GM18909 (cell line): ENCODE results near the gene RASL10B.
"Not testable (repeated sequence)": the region's sequence is repeated elsewhere in the genome, so short reads cannot be mapped to it uniquely, and the experiment has no call there.

Source experiments
- ATAC-seq: cut with Tn5 transposase; IDR thresholded peaks from one replicate; pipeline ENCODE4 v1.9.1; 2021; ENCODE audit warnings: mild to moderate bottlenecking; ENCODE audit not compliant: unreplicated experiment, poor library complexity

Gene RASL10B

DNA sequence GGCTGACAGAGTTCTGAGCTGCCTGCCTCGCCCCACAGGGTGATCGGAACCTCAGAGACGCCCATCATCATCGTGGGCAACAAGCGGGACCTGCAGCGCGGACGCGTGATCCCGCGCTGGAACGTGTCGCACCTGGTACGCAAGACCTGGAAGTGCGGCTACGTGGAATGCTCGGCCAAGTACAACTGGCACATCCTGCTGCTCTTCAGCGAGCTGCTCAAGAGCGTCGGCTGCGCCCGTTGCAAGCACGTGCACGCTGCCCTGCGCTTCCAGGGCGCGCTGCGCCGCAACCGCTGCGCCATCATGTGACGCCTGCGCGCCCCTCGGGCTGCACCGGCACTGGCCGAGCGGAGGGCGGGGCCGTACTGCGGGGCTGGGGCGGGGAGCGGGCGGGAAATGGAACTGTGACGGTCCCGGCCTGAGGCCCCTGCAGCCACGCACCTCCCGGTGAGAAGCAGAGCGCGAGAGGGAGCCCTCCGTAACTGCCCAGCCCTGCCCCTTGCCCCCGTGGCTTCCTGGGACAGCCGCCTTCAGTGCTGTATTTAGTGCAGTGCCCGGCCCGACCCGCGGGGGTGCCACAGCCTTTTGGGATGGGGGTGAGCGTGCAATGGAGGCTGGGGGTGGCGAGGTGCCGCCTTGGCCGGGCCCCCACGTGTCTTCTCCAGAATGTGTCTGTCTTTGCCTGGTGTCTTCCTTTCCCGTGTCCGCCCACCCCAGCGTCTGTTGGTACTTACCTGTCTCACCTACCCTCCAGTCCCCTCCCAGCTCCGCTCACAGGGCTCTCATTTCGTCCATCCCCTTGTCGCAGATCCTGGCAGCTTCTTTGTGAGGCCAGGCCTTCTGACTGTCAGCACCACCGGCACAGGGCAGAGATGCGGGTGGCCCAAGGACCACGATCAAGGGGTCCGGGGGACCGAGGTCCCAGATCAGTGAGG lies 9.8 kb downstream of the RASL10B start:
- no peak for ATAC-seq

DNA sequence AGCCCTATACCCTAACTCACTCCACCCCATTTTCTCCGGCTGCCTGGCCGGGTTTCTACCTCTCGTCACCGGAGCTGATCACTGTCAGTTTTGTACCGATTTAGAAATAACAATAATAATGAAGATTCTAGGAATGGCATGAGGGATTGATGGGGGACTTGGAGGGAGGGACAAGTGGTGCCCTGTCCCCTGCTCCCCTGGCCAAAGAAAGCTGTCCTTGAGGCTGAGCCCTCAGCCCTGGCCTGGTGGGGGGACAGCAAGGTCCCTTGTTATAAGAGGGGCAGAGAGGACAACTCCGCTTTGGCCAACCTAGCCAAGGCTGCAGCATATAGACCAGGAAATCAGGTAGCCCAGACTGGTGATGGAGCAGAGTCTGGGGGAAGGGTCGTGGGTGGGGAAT lies 11.1 kb downstream of the RASL10B start:
- ATAC-seq = no peak

DNA sequence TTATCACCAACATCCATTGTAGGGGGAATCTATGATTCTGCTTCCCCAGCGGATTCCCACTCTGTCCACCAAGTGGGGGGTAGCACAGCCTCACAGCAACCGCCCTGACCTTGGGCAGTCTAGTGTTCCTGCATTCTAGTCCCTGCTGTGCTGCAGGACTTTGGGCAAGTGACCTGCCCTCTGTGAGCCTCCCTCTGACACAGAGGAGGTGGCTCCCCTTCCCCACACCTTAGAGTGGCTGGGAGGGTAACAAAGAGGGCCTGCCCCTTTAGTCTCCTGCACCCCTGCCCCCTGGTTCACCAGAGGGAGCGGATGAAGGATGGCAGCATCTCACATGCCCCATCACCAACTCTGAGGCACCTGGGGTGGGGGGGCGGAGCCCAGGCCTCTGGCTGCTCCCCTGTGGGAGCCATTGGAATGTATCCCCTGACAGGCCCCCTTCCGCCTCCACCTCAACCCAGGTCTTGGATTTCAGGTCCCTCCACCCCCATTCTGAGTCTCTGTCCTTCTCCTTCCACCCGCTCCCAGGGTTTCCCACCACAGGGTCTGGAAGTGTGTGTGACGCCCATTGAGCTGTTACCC lies 11.5 kb downstream of the RASL10B start:
- ATAC-seq = no peak

DNA sequence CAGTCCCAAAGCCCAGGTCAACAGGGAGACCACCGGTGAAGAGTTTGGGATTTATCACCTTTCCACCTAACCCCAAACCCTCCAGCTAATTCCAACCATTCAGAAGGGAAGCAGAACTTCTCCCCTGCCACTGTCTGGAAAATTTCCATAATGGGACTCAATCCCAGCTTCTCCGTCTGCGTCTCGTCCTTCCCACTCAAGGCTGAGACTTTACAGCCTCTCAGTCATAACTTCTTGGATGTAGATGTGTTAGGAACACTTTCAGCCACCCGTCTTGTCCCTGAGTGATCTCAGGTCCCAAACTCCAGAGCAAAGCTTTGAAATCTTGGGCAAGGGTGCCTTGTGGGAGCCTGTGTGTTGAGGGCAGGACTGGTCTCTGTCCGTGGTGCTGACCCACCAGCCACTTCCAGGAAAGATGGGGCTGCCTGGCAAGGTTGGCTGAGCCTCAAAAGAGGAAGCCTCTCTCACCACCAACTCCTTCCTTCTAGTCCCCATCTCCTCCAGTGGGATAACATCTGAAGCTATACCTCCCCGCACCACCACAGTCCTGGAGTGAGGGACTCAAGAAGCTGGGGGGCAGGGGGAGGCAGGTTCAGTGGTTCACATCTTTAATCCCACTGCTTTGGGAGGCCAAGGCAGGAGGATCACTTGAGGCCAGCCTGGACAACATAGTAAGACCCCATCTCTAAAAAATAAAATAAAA lies 12.3 kb downstream of the RASL10B start:
- no peak for ATAC-seq

DNA sequence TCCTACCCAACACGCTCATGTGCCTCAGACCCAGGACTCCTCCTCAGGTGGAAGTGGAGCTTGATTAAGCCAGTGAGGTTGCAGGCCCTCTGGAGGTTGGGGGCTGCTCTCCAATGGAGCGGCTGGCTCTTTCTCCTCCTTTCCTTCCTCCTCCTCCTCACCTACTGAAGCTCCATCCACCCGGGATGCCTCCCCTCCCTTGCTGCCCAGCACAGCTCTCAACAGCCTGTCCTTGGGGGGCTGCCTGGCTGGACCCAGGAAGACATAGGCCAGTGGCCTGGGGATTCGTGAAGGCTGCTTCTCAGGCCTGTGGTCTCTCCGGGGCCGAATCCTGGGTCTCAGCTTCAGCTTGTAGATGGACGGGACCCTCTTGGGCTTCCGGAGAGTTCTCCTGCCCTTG lies 13.4 kb downstream of the RASL10B start:
- no peak for ATAC-seq

DNA sequence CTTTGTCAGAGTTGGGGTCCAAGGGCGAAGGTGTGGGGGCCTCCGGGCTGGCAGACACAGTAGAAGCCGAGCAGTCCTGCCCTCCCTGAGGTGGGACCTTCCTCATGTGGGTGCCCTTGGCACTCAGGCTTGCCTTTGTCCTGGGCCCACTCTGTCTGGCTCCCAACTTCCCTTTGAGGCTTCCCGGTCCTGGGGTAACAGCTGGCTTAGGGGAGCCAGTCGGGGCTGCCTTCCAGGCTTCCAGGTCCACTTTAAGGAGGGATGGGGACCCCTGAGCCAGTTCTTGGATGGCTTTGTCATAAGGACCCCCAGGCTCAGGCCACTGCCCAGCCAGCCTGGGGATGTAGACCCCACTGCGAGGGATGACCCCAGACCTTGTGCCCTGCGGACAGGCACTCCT lies 13.8 kb downstream of the RASL10B start:
- ATAC-seq = no peak

DNA sequence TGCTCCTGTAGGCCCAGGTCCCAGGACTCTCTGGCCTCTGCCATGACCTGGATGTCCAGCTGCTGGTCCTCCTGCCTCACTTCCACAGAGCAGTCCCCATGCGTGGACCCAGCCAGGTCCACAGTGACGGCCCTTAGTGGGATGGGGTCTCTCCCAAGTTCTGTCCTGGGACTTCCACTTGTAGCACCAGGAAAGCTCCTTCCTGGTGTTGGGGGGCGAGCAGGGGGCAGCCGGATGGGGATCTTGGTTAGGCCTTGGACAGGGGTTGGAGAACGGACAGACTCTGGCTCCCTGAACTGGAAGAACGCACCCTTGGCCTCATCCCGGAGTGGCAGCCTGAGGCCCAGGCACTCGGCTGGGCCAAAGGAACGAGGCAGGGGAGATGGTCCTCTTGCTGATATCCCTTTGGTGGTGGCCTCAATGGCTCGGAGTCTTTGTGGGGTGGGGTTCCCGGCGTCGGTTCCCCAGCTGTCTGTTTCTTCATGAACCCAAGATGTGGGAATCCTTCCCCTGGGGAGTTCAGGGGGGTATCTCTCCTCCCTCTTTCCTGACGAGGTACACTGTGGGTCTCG lies 14.4 kb downstream of the RASL10B start:
- ATAC-seq = no peak

DNA sequence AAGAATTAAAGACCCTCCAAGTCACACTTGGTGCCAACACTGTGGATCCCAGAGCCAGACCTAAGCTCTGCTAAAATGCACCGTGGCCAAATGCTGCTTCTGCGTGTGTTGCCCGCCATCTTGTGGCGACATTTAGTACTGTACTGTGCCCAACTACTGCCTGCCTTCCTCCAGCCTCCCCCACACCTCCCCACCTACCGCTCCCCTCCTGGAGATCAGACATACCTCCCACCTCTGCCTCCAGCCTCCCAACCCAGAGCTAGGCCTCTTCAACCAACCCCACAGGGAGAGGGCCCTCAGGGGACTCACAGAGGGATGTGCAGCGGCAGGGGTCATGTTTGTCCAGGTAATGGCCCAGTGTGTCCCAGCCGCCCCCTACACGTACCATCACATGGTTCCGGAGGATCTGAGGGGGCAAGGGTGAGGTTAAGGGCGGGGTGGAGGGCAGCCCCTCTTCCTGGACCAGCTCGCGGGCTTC lies 16.1 kb downstream of the RASL10B start:
- ATAC-seq = no peak

DNA sequence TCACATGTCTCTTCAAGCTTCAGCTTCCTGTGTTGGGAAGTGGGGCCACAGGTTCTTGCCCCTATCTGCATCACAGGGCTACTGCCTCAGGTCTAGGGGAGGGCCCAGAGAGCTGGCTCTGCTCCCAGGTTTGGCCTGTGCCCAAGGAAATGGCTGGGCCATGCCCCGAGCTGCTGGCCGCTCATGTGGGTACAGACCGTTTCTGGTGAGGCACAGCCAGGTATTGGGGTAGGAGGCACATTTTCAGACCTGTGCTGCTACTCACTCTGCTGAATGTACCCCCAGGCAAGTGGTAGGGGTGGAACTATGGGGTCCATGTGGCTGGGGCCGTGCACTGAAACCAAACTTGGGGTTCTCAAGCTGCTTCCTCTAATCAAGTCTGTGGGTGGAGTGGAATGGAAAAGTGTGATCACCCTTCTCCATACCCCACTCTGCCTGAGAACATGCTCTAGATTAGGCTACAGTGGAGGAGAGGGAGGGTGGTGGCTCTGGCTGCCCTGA lies 17.0 kb downstream of the RASL10B start:
- ATAC-seq = no peak

DNA sequence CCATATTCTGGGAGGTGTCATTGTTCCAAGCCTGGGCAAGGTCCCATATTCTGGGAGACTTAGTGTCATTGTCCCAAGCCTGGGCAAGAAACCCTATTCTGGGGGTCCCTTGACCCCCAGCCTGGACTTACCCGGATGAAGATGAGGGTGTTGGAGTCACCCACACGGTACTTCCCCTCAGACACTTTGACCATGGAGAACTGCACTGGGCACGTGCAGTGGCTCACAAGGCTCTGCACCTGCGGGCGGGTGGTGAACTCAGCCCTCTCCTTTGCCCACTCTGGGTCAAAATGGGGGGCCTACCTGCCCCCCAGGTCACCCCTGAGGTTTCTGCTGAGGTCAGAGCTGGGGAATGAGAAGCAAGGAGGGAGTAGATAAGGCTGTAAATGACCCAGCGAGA lies 17.5 kb downstream of the RASL10B start:
- ATAC-seq = no peak

DNA sequence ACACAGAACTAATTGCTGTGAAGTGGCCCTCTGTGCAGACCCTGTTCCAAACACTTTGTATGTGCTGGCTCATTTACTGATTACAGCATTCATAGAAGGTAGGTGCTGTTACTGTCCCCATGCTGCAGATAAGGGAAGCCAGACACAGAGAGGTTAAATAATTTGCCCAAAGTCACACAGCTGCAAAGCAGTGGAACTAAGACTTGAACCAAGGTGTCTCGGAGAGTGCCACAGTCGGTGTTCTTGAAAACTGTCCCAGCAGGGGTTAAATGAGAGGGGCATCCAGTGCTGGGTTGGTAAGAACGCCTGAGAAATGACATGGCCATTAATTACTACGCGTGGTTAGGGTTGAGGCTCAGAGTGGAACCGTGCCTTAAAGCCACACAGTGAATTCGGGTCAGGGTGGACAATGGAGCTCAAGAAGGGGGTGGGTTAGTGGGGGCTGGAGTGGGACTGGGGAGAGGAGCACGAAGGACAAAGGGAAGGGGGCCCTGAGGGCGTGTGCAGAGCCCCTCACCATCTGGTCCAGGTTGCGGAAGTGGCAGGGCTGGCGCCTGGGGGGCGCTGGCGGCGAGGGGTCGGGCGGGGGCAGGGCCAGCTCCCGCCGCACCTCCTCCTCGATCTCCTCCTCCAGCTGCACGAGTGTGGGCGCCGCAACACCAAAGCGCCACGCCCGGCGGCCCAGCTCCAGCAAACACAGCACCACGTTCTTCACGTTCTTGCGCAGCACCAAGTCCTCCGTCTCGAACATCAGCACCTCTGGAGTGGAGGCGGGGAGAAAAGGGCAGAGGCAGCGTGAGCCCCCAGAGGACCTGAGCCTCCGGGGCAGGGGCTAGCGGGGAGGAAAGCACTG lies 18.3 kb downstream of the RASL10B start:
- no peak for ATAC-seq

DNA sequence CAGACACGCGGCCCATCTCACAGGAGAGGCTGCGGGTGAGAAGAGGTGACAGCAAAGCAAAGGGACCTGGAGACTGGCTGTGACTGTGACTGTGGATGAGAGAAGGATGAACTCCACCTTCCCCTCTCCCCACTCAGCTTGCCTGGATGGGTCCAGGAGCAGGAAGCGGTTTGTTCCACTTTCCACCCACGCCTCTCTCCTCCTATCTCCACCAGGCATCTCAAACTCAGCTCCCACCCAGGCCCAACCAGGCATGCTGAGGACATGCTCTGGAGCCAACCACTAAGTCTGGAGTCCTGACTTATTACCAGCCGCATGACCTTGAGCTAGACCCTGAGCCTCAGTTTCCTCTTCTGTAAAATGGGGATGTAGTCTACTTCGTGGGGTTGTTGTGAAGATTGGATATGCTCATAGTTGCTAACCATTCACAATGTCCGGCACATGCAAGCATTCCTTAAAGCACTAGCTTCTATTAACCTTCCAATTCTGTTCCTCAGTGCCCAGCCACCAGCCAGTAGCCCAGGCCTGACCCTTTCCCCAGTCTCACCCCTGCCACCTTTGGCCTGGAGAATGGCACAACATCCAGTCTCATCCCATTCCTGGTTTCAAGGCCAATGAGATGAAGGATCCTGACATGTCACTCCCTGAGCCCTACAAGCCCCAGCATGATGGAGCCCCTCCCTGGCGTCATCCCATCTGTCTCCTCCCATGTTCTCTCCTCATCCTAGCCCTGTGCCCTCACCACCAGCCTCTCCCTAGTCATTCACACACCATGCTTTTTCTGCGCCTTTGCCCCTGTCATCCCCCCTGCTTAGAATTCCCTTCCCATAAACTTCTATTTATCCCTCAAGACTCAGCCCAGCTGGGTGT lies 19.3 kb downstream of the RASL10B start:
- ATAC-seq = no peak

DNA sequence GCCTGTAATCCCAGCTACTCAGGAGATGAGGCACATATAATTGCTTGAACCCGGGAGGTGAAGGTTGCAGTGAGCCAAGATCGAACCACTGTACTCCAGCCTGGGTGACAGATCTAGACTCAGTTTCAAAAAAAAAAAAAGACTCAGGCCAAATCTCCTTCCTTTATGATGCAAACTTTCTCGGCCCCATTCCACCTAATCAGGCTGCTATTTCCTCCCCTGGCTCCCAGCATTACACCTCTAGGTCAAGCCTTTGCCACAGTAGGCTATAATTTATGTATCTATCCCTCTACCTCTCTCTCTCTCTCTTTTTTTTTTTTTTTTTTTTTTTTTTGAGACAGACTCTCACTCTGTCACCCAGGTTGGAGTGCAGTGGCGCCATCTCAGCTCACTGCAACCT lies 20.1 kb downstream of the RASL10B start:
- ATAC-seq = not testable (repeated sequence)

DNA sequence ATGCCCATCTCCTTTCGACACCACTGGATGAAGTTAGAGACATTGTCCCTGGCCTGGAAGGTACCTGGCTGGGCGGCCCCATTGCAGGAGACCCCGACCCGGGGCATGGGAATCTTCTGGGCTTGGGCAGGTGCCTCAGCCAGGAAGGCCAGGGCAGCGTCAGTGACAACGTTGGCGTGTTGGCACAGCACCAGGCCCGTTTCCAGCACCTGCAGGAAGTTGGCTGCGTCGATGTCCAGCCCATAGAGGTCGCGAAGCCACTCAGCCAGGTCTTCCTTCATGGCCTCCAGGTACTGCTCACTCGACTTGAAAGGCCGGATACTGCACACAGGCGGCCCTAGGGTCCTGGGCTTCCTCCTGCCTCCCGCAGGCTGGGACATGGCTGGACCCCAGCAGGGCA lies 21.0 kb downstream of the RASL10B start:
- no peak for ATAC-seq

DNA sequence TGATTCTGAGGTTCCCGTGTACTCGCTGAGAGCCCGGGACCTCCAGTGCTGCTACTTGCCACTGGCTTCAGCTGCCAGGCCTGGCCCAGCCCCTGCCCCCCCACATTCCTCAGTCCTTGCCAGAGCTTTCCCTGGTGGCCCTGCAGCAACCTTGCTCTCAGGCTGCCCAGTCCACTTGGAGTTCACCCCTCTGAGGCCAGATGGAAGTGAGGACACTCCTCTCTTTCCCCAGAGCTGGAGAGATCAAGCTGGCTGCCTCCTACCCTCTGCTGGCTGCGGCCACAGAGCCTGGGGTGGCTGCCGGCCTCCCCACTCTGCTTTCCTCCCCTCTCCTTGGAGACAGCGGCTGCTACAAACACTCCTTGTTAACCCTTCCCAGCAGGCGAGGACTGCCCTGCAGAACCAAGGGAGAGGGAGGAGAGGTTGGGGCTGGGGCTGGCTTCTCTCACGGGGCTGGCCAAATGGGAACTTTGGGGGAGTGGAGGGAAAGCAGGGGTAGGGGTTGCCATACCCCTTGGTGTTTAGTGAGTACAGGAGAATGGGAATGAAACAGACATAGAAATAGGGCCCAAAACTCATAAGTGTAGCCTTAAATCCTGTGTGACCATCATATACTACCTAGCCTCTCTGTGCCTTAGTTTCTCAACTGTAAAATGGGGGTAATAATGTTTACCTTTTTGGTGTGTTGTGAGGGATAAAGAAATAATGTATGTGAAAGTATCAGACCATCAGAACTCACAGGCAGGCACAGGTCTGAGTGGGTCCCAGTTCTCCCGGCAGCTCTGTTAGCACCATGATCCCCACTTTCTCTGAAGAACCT lies 21.7 kb downstream of the RASL10B start, which contains the start of gene GAS2L2:
TSS of gene GAS2L2 (minus strand) at position 295 of the 820 bp plus-strand sequence. CDS start 389 bp downstream, outside the sequence.
- no peak for ATAC-seq

DNA sequence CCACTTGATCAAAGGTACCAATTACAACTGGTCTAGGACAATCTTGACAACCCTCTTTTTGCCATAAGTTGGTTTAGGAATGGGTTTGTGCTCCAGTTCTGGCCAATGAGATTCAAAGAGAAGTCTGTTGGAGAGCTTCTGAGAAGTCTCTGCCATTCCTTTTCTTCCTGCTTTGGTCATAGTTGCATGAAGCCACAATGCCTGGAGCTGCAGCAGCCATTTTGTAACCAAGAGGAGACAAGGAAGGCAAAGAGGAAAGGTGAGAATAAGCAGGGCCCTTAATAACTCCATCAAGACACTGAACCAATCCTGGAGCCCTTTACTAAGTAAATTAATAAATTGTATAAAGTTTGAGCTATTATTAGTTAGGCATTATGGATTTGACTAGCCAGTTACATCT lies 25.8 kb downstream of the RASL10B start:
- no peak for ATAC-seq

DNA sequence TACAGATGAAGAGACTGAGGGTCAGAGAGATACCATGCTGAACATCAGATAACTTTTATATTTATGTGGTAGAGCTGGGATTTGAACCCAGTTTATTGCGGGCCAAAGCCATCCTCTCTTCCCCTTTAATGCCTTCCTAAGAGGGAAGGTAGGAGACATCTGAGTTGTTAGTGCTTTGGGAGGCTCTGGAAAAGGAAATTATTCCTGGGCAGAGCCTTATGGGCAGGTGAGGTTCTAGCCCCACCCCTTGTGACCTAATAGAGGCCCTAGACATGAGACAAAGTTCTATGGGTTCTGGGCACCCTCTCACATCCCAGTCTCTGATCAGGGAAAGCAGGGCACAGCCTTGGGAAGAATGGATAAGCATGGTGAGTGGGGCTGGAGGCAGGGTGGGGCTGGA lies 29.1 kb downstream of the RASL10B start, which contains the start of gene C17orf50:
TSS of gene C17orf50 (plus strand) at position 301 of the 400 bp plus-strand sequence. CDS start at position 356, 55 bp downstream.
- no peak for ATAC-seq

DNA sequence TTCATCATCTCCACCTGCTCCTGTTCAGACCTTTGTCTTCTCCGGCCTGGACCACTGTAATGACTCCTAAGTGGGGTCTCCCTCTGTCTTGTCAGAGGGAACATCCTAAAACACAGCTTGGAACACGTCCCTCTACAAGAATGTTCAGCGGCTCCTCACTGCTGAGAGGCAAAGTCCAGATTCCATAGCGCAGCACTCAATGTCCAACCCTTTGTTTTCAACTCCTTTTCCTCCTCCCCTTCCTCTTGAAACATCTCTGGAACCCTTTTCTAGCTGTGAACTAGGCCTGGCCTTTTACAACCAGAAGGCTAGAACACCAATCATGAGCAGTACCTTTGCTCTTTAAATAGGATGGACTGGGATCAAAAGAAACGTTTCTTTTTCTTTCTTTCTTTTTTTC lies 30.2 kb downstream of the RASL10B start:
- no peak for ATAC-seq
